Liver (tissue), 3 donors: Measurements from ENCODE around the gene TOMM40L.

ENCODE experiments used
- ATF3 ChIP-seq: IDR thresholded peaks from 2 replicates; pipeline ENCODE4 v1.6.1; 2016; ENCODE audit warnings: antibody characterized with exemption
- CTCF ChIP-seq: fragments of 150-350 bp; IDR thresholded peaks from 2 replicates; pipeline ENCODE4 v1.5.1; 2017; ENCODE audit warnings: improper control_type of control experiment, low read depth, low read length; ENCODE audit not compliant: missing input control
- EGR1 ChIP-seq, 2 donors: IDR thresholded peaks; 2 replicates each; pipeline ENCODE4 v1.6.1; 2016 to 2018; ENCODE audit warnings: antibody characterized with exemption in 2 of 2, low read depth in 2 of 2
- HNF4A ChIP-seq, 2 donors: conservative IDR thresholded peaks; 2 replicates each; pipeline ENCODE4 v1.6.1; 2016; ENCODE audit warnings: antibody characterized with exemption in 2 of 2, mild to moderate bottlenecking in 2 of 2
- JUND ChIP-seq, 2 donors: IDR thresholded peaks; 2 replicates each; pipeline ENCODE4 v1.6.1; 2016; ENCODE audit warnings: antibody characterized with exemption in 2 of 2
- RAD21 ChIP-seq, 2 donors: IDR thresholded peaks; 2 replicates each; pipeline ENCODE4 v1.6.1; 2016; ENCODE audit warnings: antibody characterized with exemption in 2 of 2, mild to moderate bottlenecking in 2 of 2
- RXRA ChIP-seq, 2 donors: IDR thresholded peaks; 2 replicates each; pipeline ENCODE4 v1.6.1; 2017 to 2018; ENCODE audit warnings: antibody characterized with exemption in 2 of 2, mild to moderate bottlenecking in 1 of 2
- YY1 ChIP-seq: IDR thresholded peaks from 2 replicates; pipeline ENCODE4 v1.6.1; 2016; ENCODE audit warnings: antibody characterized with exemption, mild to moderate bottlenecking
- TF ChIP-seq, protein P1 (sequence below): IDR thresholded peaks from 2 replicates; pipeline ENCODE4 v1.6.1; 2016; ENCODE audit warnings: antibody characterized with exemption
- donor health status: healthy.
- donor health status: healthy.

- no peak for TF ChIP-seq CTCF
- TF ChIP-seq HNF4A (conservative IDR thresholded peaks at IDR 0.05): no peak
- TF ChIP-seq JUND (IDR thresholded peaks at IDR 0.05): no peak
- TF ChIP-seq ATF3: no peak
- TF ChIP-seq, protein P1, sequence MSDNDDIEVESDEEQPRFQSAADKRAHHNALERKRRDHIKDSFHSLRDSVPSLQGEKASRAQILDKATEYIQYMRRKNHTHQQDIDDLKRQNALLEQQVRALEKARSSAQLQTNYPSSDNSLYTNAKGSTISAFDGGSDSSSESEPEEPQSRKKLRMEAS: no peak
- TF ChIP-seq YY1: no peak
- TF ChIP-seq RAD21 (IDR thresholded peaks at IDR 0.05): no peak
- TF ChIP-seq RXRA (IDR thresholded peaks at IDR 0.05): no peak
- TF ChIP-seq EGR1 (IDR thresholded peaks at IDR 0.05; ENCODE audit: low read depth in 2 of 2): no peak
These were observed 8.0 kb upstream of the TOMM40L start for GRCh38 chr1:161217831-161218230.
